Measurements from ENCODE around the gene PPM1F.

- TF ChIP-seq CTCF (optimal IDR thresholded peaks at IDR 0.05 in 1 of 3, IDR thresholded peaks at IDR 0.05 in 1 of 3, conservative IDR thresholded peaks at IDR 0.05 in 1 of 3; ENCODE audit: extremely low read depth in 1 of 3, insufficient read depth in 2 of 3, low read length in 3 of 3) (no peak), EZH2 (IDR thresholded peaks at IDR 0.05; ENCODE audit: low read length) (no peak)
These were observed 36.9 kb downstream of the PPM1F start for GRCh38 chr22:21915624-21916308.

Measured in keratinocyte (primary cell).